Activated CD8-positive, alpha-beta memory T cell treated with anti-CD3 and anti-CD28 coated beads, Interleukin-2, amount 50 U/mL, for 1 hour (primary cell): Measurements from ENCODE around the gene SLC22A2.

ENCODE experiments used
- DNase-seq: peaks from one replicate; pipeline ENCODE4 v3.0.0-alpha.2; 2020; ENCODE audit errors: extremely low read depth

Gene SLC22A2

DNA sequence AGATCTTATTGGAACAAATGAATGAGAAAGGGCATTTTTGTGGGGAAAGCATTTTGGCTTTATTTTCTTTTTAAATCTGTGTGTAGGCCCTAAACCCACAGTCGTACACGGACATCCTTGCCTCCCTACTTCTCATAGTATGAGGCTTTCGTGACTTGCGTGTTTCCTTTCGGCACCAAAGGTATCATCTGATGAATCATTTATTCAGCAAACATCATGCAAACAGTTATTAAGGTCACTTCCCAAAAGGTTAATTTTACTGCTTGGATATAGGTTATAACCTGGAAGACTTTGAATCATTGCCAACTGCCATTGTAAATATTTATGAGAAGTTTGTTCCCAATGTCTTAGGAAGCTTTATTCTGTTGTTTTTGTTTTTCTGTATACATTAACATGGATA lies 15.1 kb upstream of the SLC22A2 start:
- DNase-seq = no peak

DNA sequence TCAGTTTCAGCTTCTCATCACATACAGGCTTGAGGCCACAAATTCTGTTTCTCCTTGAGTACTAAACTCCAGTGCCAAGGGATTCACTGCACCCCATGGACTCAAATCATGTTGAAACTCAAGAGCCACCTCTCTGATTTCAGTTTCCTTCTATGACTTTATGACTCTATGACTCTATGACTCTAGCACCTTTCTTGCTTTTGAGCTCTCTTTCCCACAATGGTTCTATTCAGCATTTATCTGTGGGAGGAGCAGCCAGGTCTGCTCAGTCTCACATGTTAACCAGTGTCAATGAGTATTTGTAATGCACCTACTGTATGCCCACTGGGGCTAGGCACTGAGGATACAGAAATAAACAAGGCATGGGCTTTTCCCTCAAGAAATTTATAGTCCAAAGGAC lies 14.6 kb upstream of the SLC22A2 start:
- DNase-seq = no peak

DNA sequence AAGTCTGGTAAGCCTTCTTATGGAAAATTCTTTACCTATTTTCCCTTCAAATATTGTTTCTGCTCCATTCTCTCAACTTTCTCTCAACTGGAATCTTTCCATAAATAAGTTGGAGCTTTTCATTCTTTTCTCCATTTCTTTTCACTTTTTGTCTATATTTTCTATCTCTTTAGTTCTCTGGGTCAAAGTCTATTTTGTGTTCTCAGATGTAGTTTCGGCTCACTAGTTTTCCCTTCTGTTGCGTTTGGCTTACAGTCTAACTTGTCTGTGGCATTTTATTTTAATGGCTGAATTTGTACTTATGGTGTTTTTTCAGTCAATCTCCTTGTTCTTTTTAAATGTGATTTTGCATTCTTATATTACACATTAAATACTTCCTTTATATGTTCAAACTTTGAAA lies 14.1 kb upstream of the SLC22A2 start:
- no peak for DNase-seq

DNA sequence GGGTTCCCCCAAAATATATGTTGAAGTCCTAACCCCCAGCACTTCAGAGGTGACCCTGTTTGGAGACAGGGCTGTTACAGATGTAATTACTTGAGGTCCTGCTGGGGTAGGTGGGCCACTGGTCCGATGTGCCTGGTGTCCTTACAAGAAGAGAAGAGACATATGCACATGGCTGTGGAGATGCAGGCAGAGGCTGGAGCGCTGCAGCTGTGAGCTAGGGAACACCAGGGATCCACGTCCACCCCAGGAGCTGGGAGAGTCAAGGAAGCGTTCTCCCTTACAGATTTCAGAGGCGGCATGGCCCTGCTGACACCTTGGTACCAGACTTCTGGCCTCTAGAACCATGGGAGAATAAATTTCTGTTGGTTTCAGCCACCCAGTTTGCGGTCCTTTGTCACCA lies 11.7 kb upstream of the SLC22A2 start:
- no peak for DNase-seq

DNA sequence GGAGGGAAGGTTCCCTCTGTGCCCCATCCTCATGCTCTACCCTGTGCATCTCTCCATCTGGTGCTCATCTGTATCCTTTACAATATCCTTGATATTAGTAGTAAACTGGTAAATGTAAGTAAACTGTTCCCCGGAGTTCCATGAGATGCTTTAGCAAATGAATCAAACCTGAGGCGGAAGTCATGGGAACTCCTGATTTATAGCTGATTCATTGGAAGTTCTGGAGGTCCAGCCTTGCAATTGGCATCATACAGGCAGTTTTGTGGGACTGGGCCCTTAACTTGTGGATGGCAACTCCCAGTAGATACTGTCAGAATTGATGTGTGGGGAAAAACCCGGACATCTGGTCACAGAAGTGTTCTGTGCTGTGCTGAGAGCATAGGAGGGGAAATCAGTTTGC lies 11.2 kb upstream of the SLC22A2 start:
- no peak for DNase-seq

- no peak for DNase-seq
Measured at GRCh38 chr6:160269023-160269521, 10.5 kb upstream of the SLC22A2 start.

- no peak for DNase-seq
Measured at GRCh38 chr6:160267102-160267501, 8.5 kb upstream of the SLC22A2 start.

- no peak for DNase-seq
Measured at GRCh38 chr6:160265869-160266476, 7.4 kb upstream of the SLC22A2 start.

DNA sequence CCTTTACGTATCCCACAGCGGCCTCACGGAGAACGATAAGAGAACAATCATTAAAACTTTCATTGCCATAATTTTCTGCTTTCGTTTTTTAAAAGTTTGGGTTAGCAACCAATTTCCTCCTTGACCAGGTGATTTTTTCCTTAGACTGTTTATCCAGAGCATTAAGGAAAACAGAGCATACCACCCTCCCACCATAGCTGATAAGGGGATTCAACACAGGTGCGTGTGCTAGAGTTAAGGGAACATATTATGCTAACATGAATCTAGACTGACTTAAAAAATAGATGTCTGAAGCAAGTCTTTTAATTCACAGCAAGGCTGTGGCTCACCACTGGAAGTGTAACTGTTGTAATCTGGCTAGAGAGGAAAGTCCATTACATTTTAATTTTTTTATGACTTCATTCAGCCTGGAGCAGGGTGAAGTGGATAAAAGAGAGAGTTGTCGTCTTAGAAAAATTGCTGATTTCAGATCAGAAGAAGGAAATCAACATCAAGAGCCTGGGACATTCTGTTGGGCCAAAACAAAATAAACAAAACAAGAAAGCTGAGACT lies 5.5 kb upstream of the SLC22A2 start:
- no peak for DNase-seq

DNA sequence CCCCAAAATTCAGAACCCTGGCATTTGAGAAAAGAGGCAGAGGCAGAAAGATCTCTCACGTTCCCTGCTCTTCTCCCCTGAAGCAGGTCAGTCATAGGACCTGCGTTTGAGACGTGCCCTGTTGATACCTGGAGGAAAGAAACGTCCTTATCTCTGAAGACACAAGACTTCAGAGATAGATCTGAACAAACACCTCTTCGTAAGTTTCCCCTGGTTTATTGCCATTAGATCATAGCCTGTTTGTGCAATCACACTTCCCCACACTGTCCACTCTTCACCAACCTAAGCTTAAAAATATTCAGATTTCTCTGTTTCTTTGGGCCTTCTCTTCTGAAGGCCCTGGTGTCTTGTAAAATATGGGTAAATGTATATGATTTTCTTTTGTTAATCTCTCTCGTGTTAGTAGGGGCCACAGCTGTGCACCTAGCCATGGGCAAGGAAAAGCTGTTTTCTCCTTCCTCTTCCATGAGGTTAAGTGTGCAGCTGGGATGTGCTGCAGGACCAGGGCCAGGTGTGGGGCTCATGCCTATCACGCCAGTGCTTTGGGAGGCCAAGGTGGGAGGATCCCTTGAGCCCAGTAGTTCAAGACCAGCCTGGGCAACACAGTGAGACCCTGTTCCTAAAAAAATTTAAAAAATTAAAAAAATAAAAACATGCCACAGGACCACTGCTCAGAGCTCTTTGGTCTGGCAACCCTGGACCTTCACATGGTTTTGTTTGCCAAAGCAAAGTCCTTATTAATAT lies 4.7 kb upstream of the SLC22A2 start:
- DNase-seq = no peak

DNA sequence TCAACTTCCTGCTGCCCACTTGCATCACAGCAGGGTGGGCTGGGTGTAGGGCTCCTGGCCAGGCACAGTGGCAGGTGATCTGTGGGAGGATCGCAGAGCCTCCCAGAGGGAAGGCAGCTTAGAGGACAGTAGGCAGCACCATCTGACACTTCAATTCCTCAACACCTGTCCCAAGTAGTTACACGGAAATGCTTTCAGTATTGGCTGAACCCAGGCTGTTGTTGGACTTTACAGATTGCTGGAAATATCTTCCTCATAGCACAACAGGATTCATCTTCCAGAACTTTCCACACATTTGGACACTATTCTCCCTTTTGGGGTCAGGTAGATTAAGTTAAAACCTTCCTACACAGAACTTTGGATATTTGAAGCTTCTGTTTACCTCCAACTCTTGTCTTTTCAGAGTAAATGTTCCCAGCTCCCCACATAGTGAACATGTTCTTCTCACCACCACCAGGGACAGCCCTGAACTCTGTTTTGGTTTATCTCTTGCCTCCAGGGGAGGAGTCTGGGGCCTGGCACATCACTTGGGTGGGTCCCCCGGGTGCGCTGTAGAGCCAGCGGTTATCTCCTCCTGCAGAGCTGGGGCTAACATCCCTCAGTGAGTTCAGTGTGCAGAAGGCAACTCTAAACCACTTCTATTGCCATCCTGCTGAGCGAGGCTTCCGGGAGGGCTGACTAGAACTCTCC lies 3.5 kb upstream of the SLC22A2 start:
- no peak for DNase-seq

DNA sequence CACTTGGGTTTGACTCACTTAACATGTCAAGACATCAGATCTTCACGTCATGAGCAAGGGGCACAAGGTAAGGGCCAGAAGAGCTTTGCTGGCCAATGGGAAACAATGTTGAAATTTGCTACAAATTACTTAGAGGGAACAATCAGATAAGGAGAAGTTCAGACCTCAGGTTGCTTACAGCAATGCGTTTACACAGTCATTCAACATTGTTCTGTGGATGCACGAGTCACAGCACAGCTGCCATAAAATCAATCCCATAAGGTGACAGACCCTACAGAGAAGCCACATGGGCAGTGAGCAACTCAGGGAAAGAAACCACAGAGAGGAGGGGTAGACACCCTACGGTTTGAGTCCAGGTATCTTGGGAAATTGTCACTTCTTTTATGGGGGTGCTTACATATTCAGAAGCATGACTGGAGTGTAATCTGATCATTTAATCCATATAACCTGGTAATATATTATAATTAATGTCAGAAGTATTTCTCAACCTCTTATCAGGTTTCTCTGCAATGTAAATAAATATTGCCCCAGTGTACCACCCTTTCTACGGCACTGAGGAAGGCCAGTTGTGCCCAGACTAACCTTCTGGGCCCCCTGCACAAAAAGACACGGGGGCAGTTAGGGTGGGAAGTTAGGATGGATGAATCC lies 2.3 kb upstream of the SLC22A2 start:
- no peak for DNase-seq

DNA sequence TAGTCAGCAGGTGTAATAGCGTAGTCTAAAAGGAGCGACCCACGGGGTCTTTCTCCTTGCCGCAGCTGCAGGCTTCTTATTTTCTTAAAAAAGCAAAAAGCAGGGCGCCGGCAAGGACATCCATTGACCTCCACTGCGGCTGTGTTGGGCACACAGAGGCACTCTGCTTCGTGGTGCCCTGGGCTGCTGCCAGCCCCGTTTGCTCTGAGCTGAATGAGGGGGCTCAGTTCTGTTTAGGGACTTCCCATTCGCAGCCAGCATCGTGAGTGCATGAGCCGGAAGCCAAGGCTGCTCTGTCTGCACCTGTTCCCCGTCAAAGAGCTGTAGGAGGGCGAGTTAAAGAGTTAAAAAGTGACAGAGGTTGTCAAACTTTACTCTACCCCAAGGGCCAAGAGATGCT lies 1.7 kb upstream of the SLC22A2 start:
- DNase-seq = no peak

- no peak for DNase-seq
Measured at GRCh38 chr6:160259598-160259997, 977 bp upstream of the SLC22A2 start.

DNA sequence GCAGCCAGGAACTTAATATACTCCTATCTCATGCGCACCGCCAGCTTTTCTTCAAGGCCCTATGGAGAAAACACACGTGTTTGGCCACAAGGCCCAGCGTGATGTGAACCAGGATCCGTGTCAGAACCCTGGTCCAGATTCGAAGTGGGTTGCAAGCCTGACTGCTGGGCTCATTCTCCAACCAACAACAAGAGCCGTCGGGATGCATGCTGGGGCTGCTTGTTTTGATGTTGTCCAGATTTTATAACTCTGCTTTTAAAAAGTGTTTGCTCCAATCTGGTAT lies 463 bp upstream of the SLC22A2 start:
- DNase-seq = no peak

DNA sequence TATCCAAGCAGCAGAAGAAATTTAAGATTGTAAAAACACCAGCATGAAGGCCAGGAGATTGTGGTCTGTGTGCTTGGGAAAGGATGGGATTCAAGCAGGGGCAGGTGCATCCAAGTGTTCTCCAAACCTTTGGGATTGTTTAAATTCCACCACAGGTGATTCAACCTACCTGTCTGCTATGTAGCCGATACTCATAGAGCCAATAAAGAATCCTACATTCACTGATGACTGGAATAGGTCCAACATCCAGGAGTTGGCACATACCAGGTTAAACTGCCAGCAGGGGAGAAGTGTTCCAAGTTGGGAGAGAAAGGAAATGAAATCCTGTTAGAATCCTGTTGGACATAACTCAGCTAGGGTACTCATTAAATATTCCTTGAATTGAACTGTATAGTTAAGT lies 2.2 kb downstream of the SLC22A2 start:
- DNase-seq = no peak

- DNase-seq = no peak
Measured at GRCh38 chr6:160254467-160255312, 3.9 kb downstream of the SLC22A2 start.

- no peak for DNase-seq
Measured at GRCh38 chr6:160253714-160254113, 4.9 kb downstream of the SLC22A2 start.

DNA sequence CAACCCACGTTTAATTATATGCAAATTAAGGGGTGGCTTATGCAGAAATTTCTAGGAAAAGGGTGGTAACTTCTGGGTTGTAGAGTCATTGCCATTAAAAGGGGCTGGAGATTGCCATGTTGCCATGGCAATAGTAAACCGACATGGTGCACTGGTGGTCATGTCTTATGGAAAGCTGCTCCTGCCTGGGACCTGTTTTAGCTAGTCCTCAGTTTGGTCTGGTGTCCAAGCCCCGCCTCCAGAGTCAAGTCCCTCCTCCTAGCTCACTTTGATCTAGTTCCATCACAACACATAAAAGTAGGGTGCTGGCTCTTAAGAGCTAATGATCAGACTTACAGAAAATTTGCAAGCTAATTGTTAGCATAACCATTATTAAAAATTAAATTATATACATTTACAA lies 5.3 kb downstream of the SLC22A2 start:
- no peak for DNase-seq

DNA sequence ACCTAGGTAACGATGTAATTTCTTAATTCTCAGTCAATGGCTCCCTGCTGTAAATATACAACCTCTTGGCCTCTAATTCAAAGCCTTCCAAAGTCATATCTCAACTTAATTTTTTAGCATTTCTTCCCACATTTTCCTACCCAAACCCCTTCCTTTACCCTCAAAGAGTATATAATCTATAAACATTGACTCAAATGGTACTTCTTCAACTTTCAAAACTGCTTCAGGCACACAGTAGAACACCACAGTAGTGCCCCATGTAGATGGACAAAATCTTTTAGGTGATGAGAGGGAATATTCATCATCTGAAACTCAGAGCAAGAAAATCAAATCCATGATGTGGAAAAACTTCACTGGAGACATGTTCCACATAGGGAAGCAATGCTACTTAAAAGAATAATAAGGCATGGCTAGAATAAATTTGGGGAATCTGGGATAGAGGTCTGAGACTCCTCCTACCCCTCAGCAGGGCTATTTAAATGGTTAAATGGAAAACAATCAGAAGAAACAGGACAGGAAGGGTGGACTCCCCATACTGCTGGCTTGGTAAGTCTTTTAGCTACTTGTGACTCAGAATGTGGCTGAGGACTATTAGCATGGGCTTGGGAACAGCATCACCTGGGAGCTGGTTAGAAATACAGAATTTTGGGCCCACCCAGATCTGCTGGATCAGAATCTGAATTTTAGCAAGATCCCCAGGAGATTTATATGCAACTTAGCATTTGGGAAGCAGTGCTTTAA lies 6.4 kb downstream of the SLC22A2 start:
- DNase-seq = no peak

DNA sequence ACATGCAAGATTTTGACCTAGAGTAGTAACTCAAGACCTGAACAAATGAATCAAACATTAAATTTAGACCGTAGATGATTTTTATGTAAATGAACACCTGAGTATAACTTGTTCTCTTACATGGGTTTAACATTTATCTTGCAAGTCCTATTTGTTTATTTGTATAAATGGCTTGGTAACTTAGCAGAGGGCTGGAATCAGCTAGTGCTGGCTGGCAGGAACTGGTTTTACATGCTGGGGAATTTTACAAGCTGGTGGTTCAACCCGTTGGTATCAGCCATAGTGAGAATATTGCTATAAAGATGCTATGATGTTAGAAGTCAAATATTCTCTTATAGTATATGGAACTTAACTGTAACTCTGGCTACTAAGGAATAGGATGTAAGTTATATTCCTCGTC lies 8.9 kb downstream of the SLC22A2 start:
- DNase-seq = no peak
